ENCODE data around the gene LRIG2. TPM values are rescaled to one million over a fixed set of nuclear protein-coding genes. Genes with fewer than 3 reads are reported as not detected.

The LRIG2 gene
- total RNA-seq, 1 donor from 2014 or later, result 22.1 TPM

GRCh38 chr1:113170519-113170918, 97.5 kb downstream of the LRIG2 start:
- Mint-ChIP-seq H3K27ac (no peak overlapping the region), H3K27me3 (no peaks in the 10 kb centered on the region), H3K36me3 (ENCODE audit: insufficient read depth) (no peaks in the 10 kb centered on the region), H3K4me1 (ENCODE audit: low read depth) (peaks cover 2% of the 10 kb centered on the region), H3K4me3 (ENCODE audit: low read depth) (no peak overlapping the region), H3K9me3 (ENCODE audit: low read depth) (peaks cover 27% of the 10 kb centered on the region)
- DNase-seq (ENCODE audit: low spot score, unreplicated experiment), result no peak
- no peak for TF ChIP-seq CTCF (IDR thresholded peaks at IDR 0.05; ENCODE audit: unreplicated experiment)

- no peak for DNase-seq (ENCODE audit: low spot score, unreplicated experiment)
- H3K4me3 Mint-ChIP-seq (ENCODE audit: low read depth), result no peak overlapping the region
- peaks cover 23% of the 10 kb centered on the region for H3K9me3 Mint-ChIP-seq (ENCODE audit: low read depth)
- no peaks in the 10 kb centered on the region for H3K4me1 Mint-ChIP-seq (ENCODE audit: low read depth)
- no peaks in the 10 kb centered on the region for H3K36me3 Mint-ChIP-seq (ENCODE audit: insufficient read depth)
- no peak for TF ChIP-seq CTCF (IDR thresholded peaks at IDR 0.05; ENCODE audit: unreplicated experiment)
- H3K27me3 Mint-ChIP-seq, result no peaks in the 10 kb centered on the region
- H3K27ac Mint-ChIP-seq, result no peak overlapping the region
Measured at GRCh38 chr1:113178106-113178505, 105.1 kb downstream of the LRIG2 start.

- Mint-ChIP-seq H3K4me3 (ENCODE audit: low read depth) (no peak overlapping the region), H3K36me3 (ENCODE audit: insufficient read depth) (no peaks in the 10 kb centered on the region), H3K27me3 (no peaks in the 10 kb centered on the region), H3K27ac (no peak overlapping the region), H3K9me3 (ENCODE audit: low read depth) (peaks cover 22% of the 10 kb centered on the region), H3K4me1 (ENCODE audit: low read depth) (no peaks in the 10 kb centered on the region)
- no peak for DNase-seq (ENCODE audit: low spot score, unreplicated experiment)
- no peak for TF ChIP-seq CTCF (IDR thresholded peaks at IDR 0.05; ENCODE audit: unreplicated experiment)
Measured at GRCh38 chr1:113178522-113178921, 105.5 kb downstream of the LRIG2 start.

Other genes starting within 250 kb of the LRIG2 start
- 62.7 and 65.0 TPM in 2 replicates for gene SLC16A1, start 117.0 kb upstream of the LRIG2 start, total RNA-seq

Measured in progenitor cell of endocrine pancreas (in vitro differentiated cells).